IPS DF 6.9 (cell line): ENCODE data around the gene HMBS.

Experiments
- DNase-seq: peaks from one replicate; pipeline ENCODE4 v3.0.0-alpha.2; 2013; ENCODE audit warnings: low read depth, low spot score
- H3K27ac ChIP-seq: one replicate; pipeline ENCODE4 v1.5.1; 2013; ENCODE audit warnings: low read length, control low read depth
- H3K27me3 ChIP-seq: 2 replicates; pipeline ENCODE4 v1.6.1; 2013; ENCODE audit warnings: mild to moderate bottlenecking, low read length; ENCODE audit not compliant: control insufficient read depth, insufficient read depth
- H3K36me3 ChIP-seq: 2 replicates; pipeline ENCODE4 v1.6.1; 2013; ENCODE audit warnings: low read length; ENCODE audit not compliant: control insufficient read depth, insufficient read depth
- H3K4me1 ChIP-seq: 2 replicates; pipeline ENCODE4 v1.6.1; 2013; ENCODE audit warnings: low read length; ENCODE audit not compliant: control insufficient read depth, insufficient read depth
- H3K4me3 ChIP-seq: 2 replicates; pipeline ENCODE4 v1.5.1; 2013; ENCODE audit warnings: mild to moderate bottlenecking, low read length
- H3K9me3 ChIP-seq: 2 replicates; pipeline ENCODE4 v1.6.1; 2013; ENCODE audit warnings: low read length, inconsistent platforms; ENCODE audit not compliant: control insufficient read depth, insufficient read depth
- WGBS: extraction: QIAGEN DNeasy Blood & Tissue Kit; methylation state at CpG from one replicate; pipeline ENCODE4 v1.1.7; 2013; ENCODE audit warnings: mixed read lengths, missing lambda C conversion rate; ENCODE audit not compliant: insufficient read length, insufficient coverage; 5-methylcytosine and 5-hydroxymethylcytosine counted together

The HMBS gene

DNA sequence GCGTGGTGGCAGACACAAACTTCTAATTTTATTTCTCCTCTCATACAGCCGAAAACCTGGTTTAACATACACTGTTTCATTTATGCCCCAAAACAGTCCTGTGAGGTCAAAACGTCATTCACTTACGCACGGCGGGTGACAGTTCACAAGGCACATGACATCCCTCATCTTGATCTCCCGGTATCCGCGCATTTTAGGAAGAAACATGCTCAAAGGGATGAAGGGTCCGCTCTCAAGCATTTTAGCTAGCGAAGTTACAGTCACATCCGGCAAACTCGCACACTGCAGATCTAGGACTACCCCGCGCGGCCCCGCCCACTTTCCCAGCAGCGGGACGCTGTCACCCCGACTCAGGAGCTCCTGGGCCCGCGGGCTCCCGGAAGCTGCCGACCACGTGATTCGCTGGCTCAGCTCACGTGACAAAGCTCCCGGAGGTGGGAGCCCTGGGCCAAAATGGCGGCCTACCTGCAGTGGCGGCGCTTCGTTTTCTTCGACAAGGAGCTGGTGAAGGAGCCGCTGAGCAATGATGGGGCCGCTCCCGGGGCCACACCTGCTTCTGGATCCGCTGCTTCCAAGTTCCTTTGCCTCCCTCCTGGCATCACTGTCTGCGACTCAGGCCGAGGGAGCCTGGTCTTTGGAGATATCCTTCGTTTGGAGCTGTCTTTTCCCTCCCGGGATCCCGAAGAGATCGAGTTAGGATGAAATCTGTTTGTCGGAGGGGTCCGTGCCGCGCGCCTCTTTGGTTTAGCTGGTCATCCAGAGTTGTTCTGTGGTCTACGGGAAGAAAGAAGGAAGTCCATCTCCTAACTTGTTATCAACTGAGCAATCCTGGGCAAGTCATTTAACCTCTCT lies 17.1 kb upstream of the HMBS start, which contains the start of gene VPS11:
Gene VPS11, plus strand, starts transcription at position 448 of the 852 bp plus-strand sequence. Its CDS starts 6 bp downstream, at position 454.
- Histone ChIP-seq H3K4me1 (no peaks in the 10 kb centered on the region), H3K36me3 (peaks cover 6% of the 10 kb centered on the region; the same call in 1 of the 2 replicates), H3K27me3 (no peaks in the 10 kb centered on the region), H3K9me3 (no peaks in the 10 kb centered on the region), H3K27ac (no peak within 1 kb of the TSS), H3K4me3 (peak within 1 kb of the TSS; percentile 100)
- DNase-seq: peak; percentile 95
- WGBS: no CpG with 5 or more reads among the region's 49 CpGs

DNA sequence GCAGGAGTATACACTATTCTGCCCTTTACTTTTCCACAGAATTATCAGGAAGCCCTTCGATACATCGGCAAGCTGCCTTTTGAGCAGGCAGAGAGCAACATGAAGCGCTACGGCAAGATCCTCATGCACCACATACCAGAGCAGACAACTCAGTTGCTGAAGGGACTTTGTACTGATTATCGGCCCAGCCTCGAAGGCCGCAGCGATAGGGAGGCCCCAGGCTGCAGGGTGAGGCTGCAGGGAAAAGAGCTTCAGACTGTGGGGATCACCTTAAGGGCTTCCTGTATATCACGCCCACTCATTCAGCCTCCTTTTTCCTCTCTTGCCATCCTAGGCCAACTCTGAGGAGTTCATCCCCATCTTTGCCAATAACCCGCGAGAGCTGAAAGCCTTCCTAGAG lies 6.8 kb upstream of the HMBS start:
- no CpG with 5 or more reads among the region's 11 CpGs for WGBS
- Histone ChIP-seq H3K4me1 (no peaks in the 10 kb centered on the region), H3K36me3 (peaks cover 40% of the 10 kb centered on the region), H3K27ac (no peak overlapping the region), H3K9me3 (no peaks in the 10 kb centered on the region), H3K27me3 (no peaks in the 10 kb centered on the region), H3K4me3 (no peak overlapping the region)
- no peak for DNase-seq

DNA sequence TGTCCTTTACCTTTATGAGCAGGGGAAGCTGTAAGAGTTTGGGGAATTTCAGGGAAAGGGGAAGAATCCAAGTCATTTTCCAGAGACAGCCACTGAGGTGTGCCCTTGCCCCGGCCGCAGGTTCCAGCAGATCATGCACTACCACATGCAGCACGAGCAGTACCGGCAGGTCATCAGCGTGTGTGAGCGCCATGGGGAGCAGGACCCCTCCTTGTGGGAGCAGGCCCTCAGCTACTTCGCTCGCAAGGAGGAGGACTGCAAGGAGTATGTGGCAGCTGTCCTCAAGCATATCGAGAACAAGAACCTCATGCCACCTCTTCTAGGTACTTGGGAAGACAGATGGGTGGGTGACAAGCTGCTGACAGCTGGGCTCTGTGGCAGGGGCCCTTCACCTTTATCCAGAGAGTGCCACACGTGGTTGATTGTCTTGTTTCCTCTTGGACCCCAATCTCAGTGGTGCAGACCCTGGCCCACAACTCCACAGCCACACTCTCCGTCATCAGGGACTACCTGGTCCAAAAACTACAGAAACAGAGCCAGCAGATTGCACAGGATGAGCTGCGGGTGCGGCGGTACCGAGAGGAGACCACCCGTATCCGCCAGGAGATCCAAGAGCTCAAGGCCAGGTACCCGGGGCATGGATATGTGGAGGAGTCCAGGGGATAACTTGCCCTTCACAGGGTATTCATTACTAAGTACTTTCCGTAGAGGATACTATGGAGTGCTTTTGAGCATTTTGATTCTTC lies 5.8 kb upstream of the HMBS start:
- Histone ChIP-seq H3K9me3 (no peaks in the 10 kb centered on the region), H3K4me1 (no peaks in the 10 kb centered on the region), H3K27ac (no peak overlapping the region), H3K4me3 (no peak overlapping the region), H3K27me3 (no peaks in the 10 kb centered on the region), H3K36me3 (peaks cover 34% of the 10 kb centered on the region)
- WGBS: no CpG with 5 or more reads among the region's 19 CpGs
- DNase-seq: no peak

DNA sequence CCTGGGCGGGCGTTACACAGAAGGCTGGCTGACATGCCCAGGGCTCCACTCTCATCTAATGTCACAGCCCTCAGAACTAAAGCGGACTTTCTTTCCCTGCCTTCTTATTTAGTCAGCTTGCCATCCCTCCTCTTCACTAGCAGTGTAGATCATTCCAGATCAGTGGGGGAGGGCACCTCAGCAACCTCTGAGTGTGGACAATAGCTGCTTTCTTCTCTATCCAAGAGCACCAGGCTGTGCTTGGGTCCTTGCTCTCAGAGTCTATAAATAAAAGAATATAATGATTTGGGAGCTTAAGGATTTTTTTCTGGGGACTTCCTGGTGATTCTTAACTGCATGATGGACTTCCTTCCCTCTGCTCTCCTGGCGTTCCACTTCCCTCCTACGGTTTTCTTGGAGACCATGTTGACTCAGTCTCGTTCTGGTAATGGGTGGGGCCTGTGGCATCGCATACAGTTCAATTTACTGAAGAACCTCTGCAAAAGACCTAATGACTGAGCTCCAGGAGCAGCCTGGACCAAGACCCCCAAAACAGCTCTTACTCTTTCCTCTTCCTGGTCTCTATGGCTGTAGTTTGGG lies 2.9 kb upstream of the HMBS start:
- no peak for DNase-seq
- H3K9me3 ChIP-seq: no peaks in the 10 kb centered on the region
- no peak overlapping the region for H3K27ac ChIP-seq
- H3K4me1 ChIP-seq: no peaks in the 10 kb centered on the region
- no CpG with 5 or more reads among the region's 7 CpGs for WGBS
- no peak overlapping the region for H3K4me3 ChIP-seq
- peaks cover 31% of the 10 kb centered on the region for H3K36me3 ChIP-seq
- H3K27me3 ChIP-seq: no peaks in the 10 kb centered on the region

DNA sequence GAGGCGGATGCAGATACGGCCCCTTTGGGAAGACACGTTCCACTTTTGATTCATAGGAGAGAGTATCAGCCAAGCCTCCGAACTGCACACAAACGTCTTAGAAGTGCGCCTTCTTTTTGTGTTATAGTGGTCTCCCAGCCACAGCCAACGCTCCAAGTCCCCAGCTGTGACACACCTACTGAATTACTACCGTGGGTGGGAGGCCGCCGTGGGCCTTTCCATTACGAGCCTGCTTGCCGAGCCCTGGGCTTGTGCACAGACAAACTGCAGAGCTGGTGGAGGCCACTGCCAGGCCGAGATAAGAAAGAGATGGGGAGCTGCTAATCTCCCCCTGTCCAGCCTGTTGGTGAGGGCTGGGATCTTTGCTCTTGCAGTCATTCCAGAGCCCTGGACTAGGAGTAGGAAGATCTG lies 761 bp downstream of the HMBS start:
- H3K27me3 ChIP-seq: no peaks in the 10 kb centered on the region

DNA sequence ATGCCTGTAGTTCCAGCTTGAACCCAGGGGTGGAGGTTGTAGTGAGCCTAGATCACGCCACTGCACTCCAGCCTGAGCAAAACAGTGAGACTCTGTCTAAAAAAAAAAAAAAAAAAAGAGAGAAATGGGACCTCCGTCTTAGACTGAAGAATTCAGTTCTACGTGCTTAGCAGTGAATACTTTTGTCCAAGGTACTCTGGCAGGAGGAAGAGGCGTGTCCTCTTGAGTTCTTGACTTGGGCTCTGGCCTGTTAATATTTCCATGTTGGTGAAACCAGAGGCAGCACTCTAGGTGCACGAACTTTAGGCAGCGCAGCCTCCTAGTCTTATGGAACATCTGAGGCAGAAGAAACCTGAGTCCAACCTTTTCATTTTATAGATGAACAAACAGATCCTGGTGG lies 2.4 kb downstream of the HMBS start:
- H3K27me3 ChIP-seq: no peaks in the 10 kb centered on the region
- H3K4me3 ChIP-seq: no peak overlapping the region
- no peak for DNase-seq
- H3K9me3 ChIP-seq: no peaks in the 10 kb centered on the region
- no peaks in the 10 kb centered on the region for H3K4me1 ChIP-seq
- peaks cover 7% of the 10 kb centered on the region; the same call in 1 of the 2 replicates for H3K36me3 ChIP-seq
- no CpG with 5 or more reads among the region's 6 CpGs for WGBS
- H3K27ac ChIP-seq: no peak overlapping the region

More for the DNA sequence above, 761 bp downstream of the HMBS start:
- Histone ChIP-seq H3K36me3 (peaks cover 12% of the 10 kb centered on the region; the same call in 1 of the 2 replicates), H3K27ac (no peak overlapping the region), H3K4me3 (peak overlapping the region; percentile 90; the same call in 1 of the 2 replicates), H3K9me3 (no peaks in the 10 kb centered on the region), H3K4me1 (no peaks in the 10 kb centered on the region)
- no peak for DNase-seq
- WGBS: no CpG with 5 or more reads among the region's 13 CpGs

DNA sequence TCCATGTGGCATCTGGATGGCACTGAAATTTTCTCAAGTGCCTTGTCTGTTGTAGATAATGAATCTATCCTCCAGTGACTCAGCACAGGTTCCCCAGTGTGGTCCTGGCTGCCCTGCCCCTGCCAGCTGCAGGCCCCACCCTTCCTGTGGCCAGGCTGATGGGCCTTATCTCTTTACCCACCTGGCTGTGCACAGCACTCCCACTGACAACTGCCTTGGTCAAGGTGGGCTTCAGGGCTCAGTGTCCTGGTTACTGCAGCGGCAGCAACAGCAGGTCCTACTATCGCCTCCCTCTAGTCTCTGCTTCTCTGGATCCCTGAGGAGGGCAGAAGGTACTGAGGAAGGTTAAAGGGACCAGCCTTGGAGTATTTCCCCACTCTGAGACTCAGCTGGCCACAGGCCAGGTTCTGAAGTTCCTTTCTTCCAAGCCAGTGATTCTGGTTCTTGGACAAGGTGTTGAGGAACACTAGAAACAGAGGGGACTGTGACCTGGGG lies 3.1 kb downstream of the HMBS start:
- H3K27ac ChIP-seq: no peak overlapping the region
- no peak for DNase-seq
- no peaks in the 10 kb centered on the region for H3K27me3 ChIP-seq
- H3K4me3 ChIP-seq: no peak overlapping the region
- no peaks in the 10 kb centered on the region for H3K9me3 ChIP-seq
- peaks cover 12% of the 10 kb centered on the region for H3K36me3 ChIP-seq
- H3K4me1 ChIP-seq: peaks cover 1% of the 10 kb centered on the region; the same call in 1 of the 2 replicates
- no CpG with 5 or more reads among the region's 2 CpGs for WGBS

DNA sequence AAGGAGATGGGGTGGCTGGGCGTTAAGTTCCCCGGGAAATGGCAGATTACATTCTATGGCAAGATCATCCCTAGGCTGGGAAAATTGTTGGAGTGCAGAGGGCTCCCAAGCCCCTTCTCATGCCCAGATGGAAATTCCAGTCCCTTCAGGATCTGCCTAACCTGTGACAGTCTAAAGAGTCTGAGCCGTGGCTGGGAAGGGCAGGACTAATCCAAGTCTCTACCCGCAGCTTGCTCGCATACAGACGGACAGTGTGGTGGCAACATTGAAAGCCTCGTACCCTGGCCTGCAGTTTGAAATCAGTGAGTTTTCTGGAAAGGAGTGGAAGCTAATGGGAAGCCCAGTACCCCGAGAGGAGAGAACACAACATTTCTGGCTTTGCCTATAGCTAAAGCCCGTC lies 3.7 kb downstream of the HMBS start:
- no CpG with 5 or more reads among the region's 9 CpGs for WGBS
- H3K4me3 ChIP-seq: no peak overlapping the region
- H3K27me3 ChIP-seq: no peaks in the 10 kb centered on the region
- DNase-seq: no peak
- no peak overlapping the region for H3K27ac ChIP-seq
- peaks cover 2% of the 10 kb centered on the region; the same call in 1 of the 2 replicates for H3K4me1 ChIP-seq
- H3K36me3 ChIP-seq: peaks cover 17% of the 10 kb centered on the region
- no peaks in the 10 kb centered on the region for H3K9me3 ChIP-seq

DNA sequence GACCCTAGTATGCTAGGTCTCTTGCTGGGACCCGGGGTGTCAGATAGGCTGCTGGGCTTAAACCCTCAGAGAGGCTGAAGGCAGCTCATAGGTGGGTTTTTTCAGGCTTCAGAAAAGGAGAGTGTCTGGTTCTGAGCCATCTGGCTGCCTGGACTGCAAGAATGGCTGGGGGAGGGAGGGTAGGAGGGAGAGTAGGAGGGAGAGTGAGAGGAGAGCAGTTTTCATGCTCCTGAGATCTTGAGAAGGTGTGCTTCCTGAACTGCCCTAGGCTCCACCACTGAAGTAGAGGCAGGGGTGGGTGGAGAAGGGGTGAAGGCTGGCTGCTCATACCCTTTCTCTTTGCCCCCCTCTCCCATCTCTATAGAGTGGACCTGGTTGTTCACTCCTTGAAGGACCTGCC lies 4.6 kb downstream of the HMBS start:
- H3K27ac ChIP-seq: no peak overlapping the region
- no CpG with 5 or more reads among the region's 1 CpG for WGBS
- H3K4me1 ChIP-seq: peaks cover 2% of the 10 kb centered on the region; the same call in 1 of the 2 replicates
- DNase-seq: no peak
- H3K27me3 ChIP-seq: no peaks in the 10 kb centered on the region
- no peak overlapping the region for H3K4me3 ChIP-seq
- peaks cover 17% of the 10 kb centered on the region for H3K36me3 ChIP-seq
- no peaks in the 10 kb centered on the region for H3K9me3 ChIP-seq

DNA sequence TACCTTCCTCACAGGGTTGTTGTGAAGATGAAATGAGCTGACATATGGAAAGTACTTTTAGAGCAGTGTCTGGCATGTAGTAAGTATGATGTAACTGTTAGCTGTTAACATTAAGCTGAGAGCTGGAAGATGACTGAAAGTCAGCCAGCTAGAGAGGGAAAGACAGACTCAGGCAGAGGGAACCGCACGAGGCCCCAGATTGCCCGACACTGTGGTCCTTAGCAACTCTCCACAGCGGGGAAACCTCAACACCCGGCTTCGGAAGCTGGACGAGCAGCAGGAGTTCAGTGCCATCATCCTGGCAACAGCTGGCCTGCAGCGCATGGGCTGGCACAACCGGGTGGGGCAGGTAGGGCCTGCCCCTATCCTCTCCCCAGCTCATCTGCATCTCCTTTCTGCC lies 6.5 kb downstream of the HMBS start:
- peaks cover 2% of the 10 kb centered on the region; the same call in 1 of the 2 replicates for H3K4me1 ChIP-seq
- WGBS: no CpG with 5 or more reads among the region's 9 CpGs
- H3K4me3 ChIP-seq: no peak overlapping the region
- peaks cover 17% of the 10 kb centered on the region for H3K36me3 ChIP-seq
- H3K27ac ChIP-seq: no peak overlapping the region
- no peaks in the 10 kb centered on the region for H3K27me3 ChIP-seq
- no peaks in the 10 kb centered on the region for H3K9me3 ChIP-seq
- DNase-seq: no peak
